NCI-H2171 treated with DMSO at 0.1 percent for 48 hours (cell line): ENCODE measurements around the gene RAPGEF1.

ENCODE experiments used
- DNase-seq: peaks from one replicate; lab custom pipeline; 2025; lab: John Stamatoyannopoulos, UW

The RAPGEF1 gene

DNA sequence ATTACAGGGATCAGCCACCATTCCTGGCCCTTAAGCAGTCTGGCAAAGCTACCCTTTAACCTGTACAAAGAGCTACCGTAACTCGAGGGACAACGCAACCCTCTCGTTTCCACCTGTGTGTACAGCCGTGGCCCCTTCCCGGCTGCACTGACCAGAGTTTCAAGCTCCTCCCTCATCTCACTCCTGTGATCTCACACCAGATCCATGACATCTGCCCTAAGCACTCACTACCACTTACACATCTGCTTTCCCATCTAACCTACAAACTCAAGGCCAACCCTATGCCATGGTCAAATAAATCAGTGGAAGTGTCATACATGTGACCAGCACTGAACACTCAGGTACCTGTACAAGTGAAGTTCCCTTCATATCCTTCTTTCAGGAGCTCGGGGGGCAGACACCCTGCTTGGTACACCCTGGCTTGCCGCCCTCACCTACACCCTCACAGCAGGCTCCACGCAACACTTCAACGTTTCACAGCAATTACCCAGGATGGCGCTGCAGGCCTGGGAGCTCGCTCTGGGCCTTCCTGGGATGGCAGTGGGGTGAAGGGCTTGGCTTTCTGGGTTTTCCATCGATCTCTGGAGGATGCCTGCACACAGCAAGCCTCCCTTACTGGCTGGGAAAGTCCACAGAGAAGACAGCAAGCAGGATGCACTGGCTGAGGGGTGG, 132.8 kb downstream of the RAPGEF1 start:
- no peak for DNase-seq

DNA sequence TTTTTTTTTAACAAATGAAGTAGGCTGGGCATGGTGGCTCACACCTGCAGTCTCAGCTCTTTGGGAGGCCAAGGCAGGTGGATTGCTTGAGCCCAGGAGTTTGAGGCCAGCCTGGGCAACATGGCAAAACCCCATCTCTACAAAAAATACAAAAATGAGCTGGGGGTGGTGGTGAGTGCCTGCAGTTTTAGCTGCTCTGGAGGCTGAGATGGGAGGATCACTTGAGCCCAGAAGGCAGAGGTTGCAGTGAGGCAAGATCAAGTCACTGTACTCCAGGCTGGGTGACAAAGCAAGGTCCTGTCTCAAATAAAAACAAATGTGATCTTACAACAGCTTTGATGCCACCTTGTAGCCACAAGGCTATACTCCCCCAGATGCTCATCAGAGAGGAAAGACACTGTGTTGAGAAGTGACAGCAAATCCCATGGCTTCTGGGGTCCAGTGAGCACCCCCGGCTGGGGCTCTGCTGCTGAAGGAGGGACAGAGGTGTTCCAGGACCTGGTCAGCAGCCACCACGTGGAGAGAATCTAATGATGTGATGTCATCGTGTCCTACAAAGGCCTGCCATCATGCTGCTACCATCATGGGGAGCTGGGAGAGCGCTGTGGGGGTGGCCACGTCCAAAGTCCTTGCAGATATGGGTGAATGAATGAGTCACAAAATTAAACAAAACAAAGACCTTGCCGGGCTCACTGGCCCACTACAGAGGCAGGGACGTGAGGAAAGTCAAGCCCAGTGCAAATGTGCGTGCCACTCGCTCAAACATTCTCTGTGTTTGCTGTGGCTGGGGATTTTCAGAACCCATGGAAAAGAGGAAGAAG, 133.9 kb downstream of the RAPGEF1 start:
- DNase-seq = no peak

DNA sequence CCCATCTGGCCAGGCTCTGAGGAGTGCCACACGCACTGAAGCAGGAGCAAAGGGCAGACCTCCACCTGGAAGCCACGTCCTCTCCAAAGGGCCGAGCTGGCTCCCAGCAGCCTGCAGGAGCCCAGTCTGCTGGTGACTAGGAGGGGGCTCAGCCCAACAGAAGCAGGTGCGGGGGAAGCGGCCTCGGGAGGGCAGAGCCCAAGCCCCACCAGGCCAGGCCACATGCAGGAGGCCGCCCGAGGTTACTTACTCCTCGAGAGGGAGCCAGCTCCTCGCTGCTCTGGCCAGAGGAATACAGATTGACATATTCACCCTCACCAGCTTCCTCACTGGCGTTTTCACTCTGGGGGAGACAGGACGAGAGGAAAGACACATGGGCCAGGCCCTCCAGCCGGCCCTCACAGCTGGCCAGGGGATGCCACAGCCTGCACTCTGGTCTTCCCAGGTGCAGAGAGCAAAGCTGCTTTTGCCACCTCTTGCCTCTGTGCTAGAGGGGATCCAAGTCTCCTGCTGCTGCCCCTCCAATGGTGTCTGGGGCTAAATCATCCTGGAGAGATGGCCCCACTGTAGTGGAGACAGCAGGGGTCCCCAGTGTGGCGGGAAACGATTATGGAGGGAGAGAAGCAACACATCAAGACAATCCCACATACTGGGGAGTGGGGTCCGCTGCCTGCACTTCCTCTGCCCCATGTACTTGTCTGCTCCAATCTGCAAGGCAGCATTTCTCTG, 136.0 kb downstream of the RAPGEF1 start:
- no peak for DNase-seq

DNA sequence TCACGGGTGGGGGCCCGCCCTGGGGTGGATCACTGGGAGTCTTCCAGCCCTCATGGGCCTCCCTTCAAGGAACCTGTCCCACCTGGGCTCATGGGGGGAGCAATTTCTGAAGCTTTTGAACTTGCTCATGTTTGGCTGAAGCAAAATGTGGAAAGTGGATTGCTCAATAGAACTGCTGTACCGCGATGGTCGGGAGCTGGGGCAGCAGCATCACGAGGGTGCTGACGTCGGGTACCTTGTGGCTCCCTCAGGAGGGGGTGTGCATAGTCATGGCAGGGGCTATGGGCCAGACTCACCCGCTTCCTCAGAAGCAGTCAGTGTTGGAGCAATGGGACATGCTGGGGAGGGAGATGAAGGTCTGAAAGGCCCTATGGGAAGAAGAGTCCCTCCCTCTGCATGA, 136.7 kb downstream of the RAPGEF1 start:
- no peak for DNase-seq

DNA sequence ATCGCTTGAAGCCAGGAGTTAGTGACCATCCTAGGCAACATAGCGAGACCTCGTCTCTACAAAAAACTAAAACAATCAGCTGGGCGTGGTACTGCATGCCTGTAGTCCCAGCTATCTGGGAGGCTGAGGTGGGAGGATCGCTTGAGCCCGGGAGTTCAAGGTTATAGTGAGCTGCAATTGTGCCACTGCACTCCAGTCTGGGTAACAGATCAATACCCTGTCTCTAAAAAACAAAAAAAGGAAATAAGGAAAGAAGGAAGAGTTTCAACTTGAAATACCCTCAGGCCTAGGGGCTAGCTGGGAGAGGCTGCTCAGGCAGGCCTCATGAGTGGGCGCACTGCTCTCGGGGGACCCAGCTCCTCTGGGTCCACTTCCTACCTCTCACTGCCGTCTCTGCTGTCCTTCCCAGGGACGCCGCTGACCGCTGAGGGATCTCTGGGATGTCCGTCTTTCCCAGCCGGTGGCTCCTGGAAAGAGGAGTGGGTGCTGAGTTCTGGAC, 138.1 kb downstream of the RAPGEF1 start:
- DNase-seq = no peak

DNA sequence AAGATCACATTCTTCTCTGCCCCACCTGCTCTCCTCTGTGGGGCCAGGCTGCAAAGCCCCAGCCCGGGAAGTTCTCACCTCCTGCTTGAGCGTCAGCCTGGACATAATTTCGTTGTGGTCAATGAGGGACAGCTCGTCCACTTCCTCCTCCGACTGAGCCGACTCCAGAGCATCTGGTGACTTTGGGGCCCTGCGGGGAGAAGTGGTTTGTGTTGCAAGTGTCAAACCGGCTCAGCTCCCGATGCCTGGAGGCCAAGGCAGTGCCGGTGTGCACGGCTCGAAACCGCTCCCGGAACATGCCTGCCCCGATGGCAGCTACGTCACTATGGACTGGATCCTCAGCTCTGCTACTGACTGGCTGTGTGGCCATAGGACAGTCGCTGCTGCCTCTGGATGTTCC, 141.8 kb downstream of the RAPGEF1 start:
- DNase-seq = no peak

DNA sequence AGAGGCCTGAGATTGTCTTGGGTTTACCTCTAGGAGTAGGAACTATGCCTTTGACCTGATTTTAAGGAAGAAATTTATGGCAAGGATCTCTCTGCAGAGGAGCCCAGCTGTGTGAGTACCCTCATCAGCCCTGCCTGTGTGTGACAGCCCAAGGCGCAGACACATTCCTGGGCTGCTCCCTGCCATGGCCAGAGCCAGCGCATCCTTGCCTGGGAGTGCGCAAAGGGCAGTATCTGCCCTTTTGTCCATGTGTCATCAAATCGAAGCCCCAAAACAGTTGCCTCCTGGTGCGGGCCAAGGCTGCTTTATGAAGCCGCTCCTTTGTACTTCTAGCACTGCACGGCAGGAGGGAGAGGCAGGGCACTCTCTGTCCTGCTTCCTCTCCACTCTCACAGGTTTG, 142.6 kb downstream of the RAPGEF1 start:
- no peak for DNase-seq

DNA sequence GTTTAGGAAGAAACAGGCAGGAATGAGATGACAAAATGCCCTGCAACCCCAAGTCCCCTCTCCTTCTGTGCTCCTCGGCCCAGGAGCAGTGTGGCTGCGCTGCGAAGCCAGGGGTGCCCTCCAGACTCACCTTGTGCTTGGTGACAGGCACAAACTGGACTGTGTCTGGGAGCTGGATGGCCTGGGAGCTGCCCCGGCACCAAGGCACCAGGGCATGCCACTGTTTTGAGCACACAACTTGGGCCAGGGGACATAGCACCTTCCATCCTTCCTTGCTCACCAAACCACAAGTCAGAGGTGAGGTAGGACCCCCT, 143.5 kb downstream of the RAPGEF1 start:
- no peak for DNase-seq

DNA sequence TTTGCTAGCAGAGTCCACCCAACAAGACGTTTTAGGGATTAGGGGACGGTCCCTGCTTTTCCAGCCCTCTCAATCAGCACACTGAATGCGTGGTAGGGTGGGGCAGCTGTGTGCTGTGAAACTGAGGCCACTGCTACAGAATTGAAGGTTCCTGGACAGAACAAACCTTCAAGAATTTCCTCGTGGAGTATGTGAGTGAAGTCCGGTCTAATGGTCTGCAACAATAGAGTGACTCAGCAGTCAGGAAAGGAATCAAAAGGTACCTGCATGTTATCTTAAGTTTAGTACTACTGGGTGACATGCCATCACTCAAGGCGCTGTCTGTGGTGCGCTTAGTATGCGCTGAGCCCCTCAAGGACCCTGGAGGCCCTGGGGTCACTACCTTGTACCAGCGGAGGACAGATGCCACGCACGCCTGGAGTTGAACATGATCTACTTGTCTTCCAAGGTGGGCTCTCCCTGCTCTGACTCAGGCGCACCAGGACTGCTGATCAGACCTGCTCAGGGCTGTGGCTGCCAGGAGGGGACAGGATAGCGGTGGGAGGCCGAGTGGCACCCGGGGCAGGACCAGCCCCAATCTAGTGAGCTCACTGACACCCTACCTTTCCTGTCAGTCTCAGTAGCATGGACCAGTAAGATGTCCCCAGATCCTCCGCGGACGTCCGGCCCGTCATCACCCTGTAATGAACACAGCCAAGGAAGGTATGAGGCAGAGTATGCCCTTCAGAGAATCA, 144.0 kb downstream of the RAPGEF1 start:
- no peak for DNase-seq

DNA sequence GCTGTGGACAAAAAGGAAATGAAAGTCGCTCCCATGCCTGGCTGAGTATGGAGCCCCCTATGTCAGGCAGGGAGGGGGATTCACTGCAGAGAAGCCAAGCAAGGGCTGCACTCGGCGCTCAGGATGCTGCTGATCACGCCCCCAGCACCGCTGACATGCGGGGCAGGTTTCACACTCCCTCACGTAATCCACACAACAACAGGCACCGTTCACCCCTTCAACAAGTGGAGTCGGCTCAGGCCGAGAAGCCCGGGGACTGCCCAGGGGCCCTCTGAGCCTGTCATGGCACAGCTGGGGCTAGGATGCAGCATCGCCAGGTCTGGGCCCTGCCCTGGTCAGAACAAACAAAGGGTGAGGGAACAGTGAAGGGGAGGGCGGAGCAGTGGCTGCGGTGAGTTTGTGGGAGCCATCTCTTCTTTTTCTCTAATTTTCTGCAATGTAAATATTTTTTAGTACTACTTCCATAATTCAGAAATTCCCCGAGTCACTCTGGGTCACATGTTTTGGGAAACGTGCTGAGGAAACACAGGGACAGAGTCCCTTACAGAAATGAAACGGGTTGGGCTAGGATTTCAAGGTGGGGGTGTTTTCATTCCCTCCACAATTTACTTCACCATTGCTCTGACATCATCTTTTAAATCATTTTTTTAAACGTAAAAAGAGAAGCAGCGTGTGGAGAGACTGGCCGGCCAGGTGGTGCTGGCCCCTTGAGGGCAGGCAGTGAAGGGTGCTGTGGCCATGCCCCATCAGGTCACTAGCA, 144.8 kb downstream of the RAPGEF1 start:
- no peak for DNase-seq

DNA sequence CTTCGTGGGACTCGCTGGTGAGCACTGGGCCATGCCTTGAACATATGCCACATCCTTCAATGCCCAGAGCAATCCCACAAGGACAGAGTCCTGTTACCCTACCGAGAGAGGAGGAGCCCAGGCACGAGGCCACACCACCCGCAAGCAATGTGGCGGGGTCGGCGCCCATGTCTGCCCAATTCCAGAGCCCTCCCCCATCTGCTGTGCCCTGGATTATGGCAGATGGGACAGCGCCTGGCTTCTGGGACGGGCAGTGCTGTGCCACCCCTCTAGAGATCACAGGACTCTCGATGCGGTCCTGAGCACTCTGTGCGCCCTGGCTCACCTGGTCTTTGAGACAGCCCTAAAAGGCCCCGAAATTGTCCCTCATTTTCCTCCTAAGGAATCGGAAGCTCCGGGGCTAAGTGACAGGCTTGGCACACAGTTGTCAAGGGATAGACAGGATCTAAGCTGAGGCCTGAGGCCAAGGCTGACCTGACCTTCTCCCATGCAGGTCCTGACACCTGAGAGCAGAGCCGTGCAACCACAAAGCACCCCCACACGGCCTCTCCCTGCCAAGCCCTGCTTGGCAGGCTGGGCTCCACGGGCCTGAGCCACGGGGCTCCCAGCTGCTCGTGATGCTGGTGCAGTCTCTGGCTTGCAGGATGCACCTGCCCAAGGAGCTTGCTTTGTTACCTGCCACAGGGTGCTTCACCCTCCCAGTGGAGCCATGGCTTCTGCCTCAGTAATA, 145.8 kb downstream of the RAPGEF1 start:
- no peak for DNase-seq

DNA sequence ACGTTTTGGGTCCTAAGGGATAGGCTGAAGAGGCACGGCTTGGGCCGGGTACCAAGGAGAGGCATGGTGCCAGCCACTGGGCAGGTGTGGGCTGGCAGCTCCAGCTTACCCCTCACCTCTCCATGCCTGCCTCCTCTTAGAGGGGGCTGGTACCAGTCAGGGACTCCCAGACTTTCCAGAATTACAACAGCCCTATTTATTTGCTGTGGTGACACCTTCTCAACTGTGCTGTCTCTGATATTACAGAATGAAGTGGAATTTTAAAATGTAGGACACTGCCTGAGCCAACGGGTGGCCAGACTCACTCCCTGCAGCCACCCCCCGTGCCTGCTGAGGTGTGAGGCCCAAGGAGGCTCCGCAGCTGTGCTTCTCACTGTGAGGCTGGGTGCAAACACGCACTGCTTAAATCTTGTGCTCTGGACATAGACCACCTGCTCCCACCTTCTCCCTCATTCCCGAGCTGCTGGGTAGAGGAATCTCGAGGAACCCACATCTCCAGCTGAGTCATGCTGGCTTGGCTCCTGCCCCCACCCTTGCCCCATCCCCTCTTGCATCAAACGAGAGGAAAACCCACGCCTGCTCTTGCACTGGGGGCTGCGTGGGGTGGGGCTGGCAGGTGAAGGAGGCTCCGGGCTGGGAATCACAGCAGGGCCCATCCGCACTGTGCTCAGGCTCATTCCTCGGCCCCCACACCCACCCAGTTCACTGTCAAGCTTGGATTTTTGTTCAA, 146.6 kb downstream of the RAPGEF1 start:
- no peak for DNase-seq

DNA sequence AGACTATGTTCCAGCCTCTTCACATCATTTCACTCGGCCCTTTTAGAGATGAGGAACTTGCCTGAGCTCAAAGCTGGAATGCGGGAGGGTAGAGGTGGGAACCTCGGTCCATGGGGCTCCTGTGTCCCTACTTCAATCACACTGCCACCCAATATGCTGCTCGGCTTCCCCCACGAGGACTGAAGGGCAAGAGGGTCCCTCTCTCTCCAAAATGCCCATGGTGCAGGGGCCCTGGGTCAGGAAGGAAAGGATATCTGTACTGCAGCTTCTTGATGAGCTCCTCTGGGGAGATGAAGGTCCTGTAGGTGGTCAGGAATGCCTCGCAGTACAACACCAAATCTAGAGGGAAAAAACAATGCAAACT, 148.0 kb downstream of the RAPGEF1 start:
- DNase-seq = no peak

DNA sequence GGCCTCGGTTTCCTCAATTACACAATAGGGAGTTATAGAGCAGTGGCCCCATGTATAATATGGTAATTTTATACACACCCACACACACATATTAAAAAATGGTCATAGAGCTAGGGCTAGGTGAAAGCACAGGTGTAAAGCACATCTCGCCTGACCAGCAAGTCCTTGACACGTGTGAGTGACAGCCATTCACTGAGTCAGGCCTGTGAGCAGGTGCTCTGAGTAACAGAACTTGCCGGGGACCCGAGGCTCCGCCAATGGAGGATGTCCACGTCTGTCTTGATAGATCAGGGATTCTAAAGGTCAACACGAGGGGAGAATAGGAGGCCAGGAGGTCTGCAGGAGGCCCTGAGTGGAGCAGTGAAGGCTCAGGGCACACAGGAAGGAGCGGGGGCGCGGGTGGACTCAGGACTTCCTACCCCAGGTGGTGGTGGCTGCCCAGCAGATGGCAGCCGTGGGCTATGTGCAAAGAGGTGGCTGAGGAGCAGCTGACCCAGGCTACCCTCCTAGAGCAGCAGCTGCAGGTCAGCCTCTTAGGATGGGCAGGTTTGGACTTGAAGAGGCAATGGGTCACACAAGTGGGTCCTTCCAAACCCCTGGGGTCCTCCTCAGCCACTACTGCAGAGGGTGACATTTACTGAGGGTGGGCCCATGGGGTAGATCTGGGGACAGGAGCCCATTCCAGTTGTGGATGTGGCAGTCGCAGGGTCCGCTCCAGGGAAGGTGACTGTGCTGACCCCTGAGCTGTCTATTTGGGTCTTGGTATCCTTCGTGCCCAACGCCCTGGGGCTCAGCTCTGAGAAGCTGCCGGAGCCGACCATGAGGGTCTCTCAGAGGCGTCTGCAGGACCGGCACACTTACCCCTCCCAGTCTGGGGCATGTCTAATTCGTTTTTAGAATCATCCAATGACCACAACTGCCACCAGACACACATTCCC, 148.7 kb downstream of the RAPGEF1 start:
- peak; percentile 68 for DNase-seq

DNA sequence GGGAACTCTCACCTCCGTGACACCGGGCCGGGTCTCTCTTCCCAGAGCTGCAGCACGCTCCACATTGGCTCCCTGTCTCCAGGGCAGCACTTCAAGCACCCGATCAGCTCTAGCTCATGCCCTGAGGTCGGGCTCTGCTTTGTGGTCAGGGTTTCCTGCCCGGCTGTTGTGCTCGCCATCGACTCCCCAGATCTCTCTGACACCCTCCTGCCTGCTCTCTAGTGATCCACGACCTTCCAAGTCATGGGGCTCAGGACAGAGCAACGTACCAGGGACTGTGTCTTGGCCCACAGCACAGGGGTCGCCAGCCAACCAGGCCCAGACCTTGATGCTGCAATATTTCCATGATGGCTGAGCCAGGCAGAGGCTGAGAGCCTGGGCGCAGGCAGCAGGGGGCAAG, 149.4 kb downstream of the RAPGEF1 start:
- DNase-seq = no peak

DNA sequence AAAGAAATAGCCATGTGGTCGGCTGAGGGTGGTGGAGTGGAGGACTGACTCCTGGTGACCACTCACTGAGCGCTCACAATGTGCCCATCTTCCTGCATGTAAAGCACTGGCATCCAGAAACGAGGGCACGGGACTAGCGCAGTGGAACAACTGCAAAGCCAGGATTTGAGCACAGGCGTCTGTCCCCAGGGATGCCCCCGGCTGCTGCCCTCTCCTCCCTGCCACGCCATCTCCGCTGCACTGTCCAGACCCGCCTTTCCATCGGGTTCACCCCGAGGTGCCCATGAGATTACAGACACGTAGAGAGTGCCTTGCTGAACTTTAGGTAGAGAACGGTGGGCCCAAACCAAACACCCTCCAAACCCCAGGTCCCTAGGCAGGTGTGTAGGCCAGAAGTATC, 149.9 kb downstream of the RAPGEF1 start:
- no peak for DNase-seq

DNA sequence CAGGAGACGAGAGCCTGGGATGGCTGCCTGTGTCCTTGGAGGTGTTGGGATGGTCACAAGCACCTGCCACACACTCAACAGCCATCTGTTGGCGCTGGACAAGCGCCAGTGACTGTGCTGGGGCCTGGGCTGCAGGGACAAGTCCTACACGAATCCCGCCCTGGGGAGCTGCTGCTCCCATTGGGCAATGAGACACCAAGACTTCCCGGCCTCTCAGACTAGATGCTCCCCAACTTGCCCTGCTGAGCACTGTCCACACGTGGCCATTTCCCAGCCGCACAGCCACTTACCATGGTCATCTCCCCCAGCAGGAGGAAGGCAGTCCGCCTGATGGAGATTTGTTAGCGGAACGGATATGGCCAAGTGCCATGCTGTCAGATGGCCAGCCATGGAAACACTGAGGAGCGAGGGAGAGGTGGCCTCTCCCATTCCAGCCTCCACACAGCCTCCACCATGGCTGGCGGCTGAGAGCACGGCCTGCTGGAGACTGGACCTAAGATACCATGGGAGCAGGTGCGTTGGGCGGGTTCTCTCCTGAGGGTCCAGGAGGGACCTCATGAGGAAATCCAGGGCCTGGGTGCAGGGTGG, 150.7 kb downstream of the RAPGEF1 start:
- no peak for DNase-seq

DNA sequence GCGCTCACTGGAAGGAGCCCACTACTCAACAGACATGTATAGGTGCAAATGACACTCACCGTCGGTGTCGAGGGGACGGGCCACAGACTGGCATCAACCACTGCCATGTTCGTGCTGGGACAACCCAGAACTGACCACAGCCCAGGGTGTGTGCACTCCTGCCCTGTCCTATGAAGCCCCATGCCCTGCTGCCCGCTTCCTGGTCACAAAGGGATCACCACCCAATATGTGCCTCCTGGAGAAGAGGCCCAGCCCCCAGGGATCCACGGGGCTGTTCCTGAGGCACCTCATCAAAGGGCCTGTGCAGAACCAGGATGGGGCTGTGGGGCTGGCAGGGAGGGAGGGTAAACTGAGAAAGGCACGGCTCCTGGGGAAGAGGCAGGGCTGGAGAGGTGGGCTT, 151.5 kb downstream of the RAPGEF1 start:
- DNase-seq = no peak

DNA sequence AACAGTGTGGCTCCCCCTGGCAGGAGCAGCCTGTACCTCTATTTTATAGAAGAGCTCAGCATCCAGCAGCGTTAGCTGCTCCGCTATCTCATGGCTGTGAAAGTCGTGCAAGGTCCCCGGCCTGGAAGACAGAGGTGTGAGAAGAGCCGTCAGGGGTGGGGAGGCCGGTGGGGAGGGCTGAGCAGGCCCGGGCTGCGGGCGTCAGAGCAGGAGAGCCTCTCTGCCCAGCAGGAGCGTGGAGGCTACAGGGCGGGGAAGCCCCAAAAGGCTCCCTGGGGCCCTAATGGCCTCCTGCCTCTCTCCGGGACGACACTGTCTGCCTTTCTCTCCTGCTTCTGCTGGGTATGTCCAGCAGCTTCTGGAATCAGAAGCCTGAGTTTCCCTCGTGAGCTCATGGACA, 152.0 kb downstream of the RAPGEF1 start:
- DNase-seq = no peak
